PC-9 (cell line): ENCODE measurements around the gene LATS2. TPM values are rescaled to one million over a fixed set of nuclear protein-coding genes. Genes with fewer than 3 reads are reported as not detected.

ENCODE experiments used
- BruUV-seq: library from RNA; stranded (reverse); fragments of 400-500 nt; replicated peaks from 2 replicates; lab custom pipeline; 2021; lab: Mats Ljungman, UMichigan
- CTCF ChIA-PET: fragments of 300-600 bp; sonication (Branson Sonifier 250); formaldehyde crosslinking; loops from one replicate; lab custom pipeline; 2022; ENCODE audit warnings: antibody characterized with exemption; lab: Charles Lee
- POLR2A ChIA-PET: fragments of 300-600 bp; sonication (Branson Sonifier 250); formaldehyde crosslinking; loops from one replicate; lab custom pipeline; 2022; ENCODE audit warnings: antibody characterized with exemption; ENCODE audit not compliant: unreplicated experiment; lab: Charles Lee
- DNase-seq, 2 experiments: peaks; one replicate each; pipeline versions ENCODE4 v3.0.0 to v3.0.0-alpha.2; 2015 to 2022; ENCODE audit warnings: mixed read lengths in 1 of 2
- H2AFZ ChIP-seq: fragments of 200-600 bp; sonication (generic); 2 replicates; pipeline ENCODE4 v1.8.1; 2017; ENCODE audit warnings: antibody characterized with exemption
- H3F3A ChIP-seq: fragments of 200-600 bp; sonication (generic); 2 replicates; pipeline ENCODE4 v1.8.1; 2017; ENCODE audit warnings: antibody characterized with exemption, mild to moderate bottlenecking, low read depth; ENCODE audit not compliant: insufficient read depth
- H3K27ac ChIP-seq: fragments of 200-600 bp; sonication (generic); 2 replicates; pipeline ENCODE4 v1.6.1; 2016; ENCODE audit warnings: mixed run types
- H3K27me3 ChIP-seq: fragments of 200-600 bp; sonication (generic); 2 replicates; pipeline ENCODE4 v1.6.1; 2016; ENCODE audit warnings: low read depth, mixed run types; ENCODE audit not compliant: insufficient read depth
- H3K36me3 ChIP-seq: fragments of 200-600 bp; sonication (generic); 2 replicates; pipeline ENCODE4 v1.6.1; 2016; ENCODE audit warnings: low read depth, mixed run types
- H3K4me1 ChIP-seq: fragments of 200-600 bp; sonication (generic); replicated peaks from 2 replicates; pipeline ENCODE4 v1.6.1; 2016; ENCODE audit warnings: mixed run types; ENCODE audit not compliant: insufficient read depth
- H3K4me2 ChIP-seq: fragments of 200-600 bp; sonication (generic); 2 replicates; pipeline ENCODE4 v1.6.1; 2017; ENCODE audit warnings: mixed run types
- H3K4me3 ChIP-seq: fragments of 200-600 bp; sonication (generic); 2 replicates; pipeline ENCODE4 v1.6.1; 2016; ENCODE audit warnings: mixed run types
- H3K79me2 ChIP-seq: fragments of 200-600 bp; sonication (generic); 2 replicates; pipeline ENCODE4 v1.6.1; 2017; ENCODE audit warnings: low read depth, mixed run types
- H3K9me2 ChIP-seq: fragments of 200-600 bp; sonication (generic); 2 replicates; pipeline ENCODE4 v1.8.1; 2017; ENCODE audit warnings: mild to moderate bottlenecking; ENCODE audit not compliant: insufficient read depth
- H3K9me3 ChIP-seq: fragments of 200-600 bp; sonication (generic); 2 replicates; pipeline ENCODE4 v1.8.1; 2016; ENCODE audit warnings: low read depth; ENCODE audit not compliant: insufficient read depth
- H4K20me1 ChIP-seq: fragments of 200-600 bp; sonication (generic); 2 replicates; pipeline ENCODE4 v1.8.1; 2017; ENCODE audit not compliant: insufficient read depth
- EZH2 ChIP-seq: fragments of 200-600 bp; sonication (generic); IDR thresholded peaks from 2 replicates; pipeline ENCODE4 v1.8.0; 2017; ENCODE audit warnings: antibody characterized with exemption, low read depth
- intact Hi-C: fragments of 100-400 bp; cut with micrococcal nuclease; formaldehyde crosslinking; loops from one replicate; pipeline ENCODE4 v1.10.0; 2022; ENCODE audit not compliant: unreplicated experiment
- total RNA-seq: library from RNA; stranded (reverse); gene quantifications from 2 replicates; pipeline ENCODE4 v1.2.3, GENCODE V29; 2021
- TF ChIP-seq, protein P1 (sequence below): fragments of 200-600 bp; sonication (generic); conservative IDR thresholded peaks from 2 replicates; pipeline ENCODE4 v1.6.1; 2017; ENCODE audit warnings: mixed run types, antibody characterized with exemption, mild to moderate bottlenecking, moderate library complexity

Gene LATS2
- total RNA-seq, 1 experiment from 2014 or later: 12.3 TPM

- DNase-seq: no peak
- no peak overlapping the region for H3K4me3 ChIP-seq
- peaks cover 7% of the 10 kb centered on the region; the same call in 1 of the 2 replicates for H3K36me3 ChIP-seq
- H3K4me1 ChIP-seq: no peaks in the 10 kb centered on the region
- no peaks in the 10 kb centered on the region for H3K9me3 ChIP-seq
- H3K9me2 ChIP-seq: no peaks in the 10 kb centered on the region
- no peaks in the 10 kb centered on the region; the same call in 1 of the 2 replicates for H4K20me1 ChIP-seq
- H3K27ac ChIP-seq: no peak overlapping the region
- H3K27me3 ChIP-seq: no peaks in the 10 kb centered on the region
- ChIA-PET POLR2A (no interaction called here), CTCF (no interaction called here)
- H3K4me2 ChIP-seq: no peak overlapping the region
- H3K79me2 ChIP-seq: no peaks in the 10 kb centered on the region
- BruUV-seq: no TSS peak
- intact Hi-C loops: no loop called here
- no peak overlapping the region for H2AFZ ChIP-seq
- no peaks in the 10 kb centered on the region for H3F3A ChIP-seq
- TF ChIP-seq, protein P1, sequence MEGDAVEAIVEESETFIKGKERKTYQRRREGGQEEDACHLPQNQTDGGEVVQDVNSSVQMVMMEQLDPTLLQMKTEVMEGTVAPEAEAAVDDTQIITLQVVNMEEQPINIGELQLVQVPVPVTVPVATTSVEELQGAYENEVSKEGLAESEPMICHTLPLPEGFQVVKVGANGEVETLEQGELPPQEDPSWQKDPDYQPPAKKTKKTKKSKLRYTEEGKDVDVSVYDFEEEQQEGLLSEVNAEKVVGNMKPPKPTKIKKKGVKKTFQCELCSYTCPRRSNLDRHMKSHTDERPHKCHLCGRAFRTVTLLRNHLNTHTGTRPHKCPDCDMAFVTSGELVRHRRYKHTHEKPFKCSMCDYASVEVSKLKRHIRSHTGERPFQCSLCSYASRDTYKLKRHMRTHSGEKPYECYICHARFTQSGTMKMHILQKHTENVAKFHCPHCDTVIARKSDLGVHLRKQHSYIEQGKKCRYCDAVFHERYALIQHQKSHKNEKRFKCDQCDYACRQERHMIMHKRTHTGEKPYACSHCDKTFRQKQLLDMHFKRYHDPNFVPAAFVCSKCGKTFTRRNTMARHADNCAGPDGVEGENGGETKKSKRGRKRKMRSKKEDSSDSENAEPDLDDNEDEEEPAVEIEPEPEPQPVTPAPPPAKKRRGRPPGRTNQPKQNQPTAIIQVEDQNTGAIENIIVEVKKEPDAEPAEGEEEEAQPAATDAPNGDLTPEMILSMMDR: no peak
- no peak for TF ChIP-seq EZH2
Observed at GRCh38 chr13:20987599-20987998, 73.8 kb downstream of the LATS2 start.

- H3K4me3 ChIP-seq: no peak overlapping the region
- POLR2A ChIA-PET: no interaction called here
- DNase-seq: no peak
- no peaks in the 10 kb centered on the region for H3K79me2 ChIP-seq
- no peak overlapping the region for H3K4me2 ChIP-seq
- H3K9me2 ChIP-seq: no peaks in the 10 kb centered on the region
- no peak overlapping the region for H3K27ac ChIP-seq
- H3K27me3 ChIP-seq: no peaks in the 10 kb centered on the region
- CTCF ChIA-PET: no interaction called here
- H3F3A ChIP-seq: no peaks in the 10 kb centered on the region
- no peaks in the 10 kb centered on the region for H3K9me3 ChIP-seq
- BruUV-seq: no TSS peak
- no peaks in the 10 kb centered on the region for H4K20me1 ChIP-seq
- H3K36me3 ChIP-seq: peaks cover 7% of the 10 kb centered on the region; the same call in 1 of the 2 replicates
- intact Hi-C loops: no loop called here
- no peak overlapping the region for H2AFZ ChIP-seq
- TF ChIP-seq EZH2: no peak
- TF ChIP-seq, protein P1: no peak
- H3K4me1 ChIP-seq: no peaks in the 10 kb centered on the region
Observed at GRCh38 chr13:20984879-20985278, 76.5 kb downstream of the LATS2 start.

- H3F3A ChIP-seq: no peaks in the 10 kb centered on the region
- intact Hi-C loops: no loop called here
- BruUV-seq: no TSS peak
- no peaks in the 10 kb centered on the region for H4K20me1 ChIP-seq
- no peaks in the 10 kb centered on the region for H3K9me3 ChIP-seq
- DNase-seq: no peak
- H3K4me3 ChIP-seq: no peak overlapping the region
- H2AFZ ChIP-seq: no peak overlapping the region
- POLR2A ChIA-PET: no interaction called here
- H3K4me1 ChIP-seq: no peaks in the 10 kb centered on the region
- H3K4me2 ChIP-seq: no peak overlapping the region
- no peak overlapping the region for H3K27ac ChIP-seq
- no peaks in the 10 kb centered on the region for H3K79me2 ChIP-seq
- H3K36me3 ChIP-seq: peaks cover 7% of the 10 kb centered on the region; the same call in 1 of the 2 replicates
- H3K27me3 ChIP-seq: no peaks in the 10 kb centered on the region
- CTCF ChIA-PET: no interaction called here
- TF ChIP-seq, protein P1: no peak
- TF ChIP-seq EZH2: no peak
- no peaks in the 10 kb centered on the region for H3K9me2 ChIP-seq
Observed at GRCh38 chr13:20983386-20983785, 78.0 kb downstream of the LATS2 start.
